ENCODE measurements around the gene FES. TPM values are rescaled to one million over a fixed set of nuclear protein-coding genes. Genes with fewer than 3 reads are reported as not detected.

Gene FES
- total and polyA plus RNA-seq, 9 donors = 2.2 to 37.2 (median 24.8) TPM

DNA sequence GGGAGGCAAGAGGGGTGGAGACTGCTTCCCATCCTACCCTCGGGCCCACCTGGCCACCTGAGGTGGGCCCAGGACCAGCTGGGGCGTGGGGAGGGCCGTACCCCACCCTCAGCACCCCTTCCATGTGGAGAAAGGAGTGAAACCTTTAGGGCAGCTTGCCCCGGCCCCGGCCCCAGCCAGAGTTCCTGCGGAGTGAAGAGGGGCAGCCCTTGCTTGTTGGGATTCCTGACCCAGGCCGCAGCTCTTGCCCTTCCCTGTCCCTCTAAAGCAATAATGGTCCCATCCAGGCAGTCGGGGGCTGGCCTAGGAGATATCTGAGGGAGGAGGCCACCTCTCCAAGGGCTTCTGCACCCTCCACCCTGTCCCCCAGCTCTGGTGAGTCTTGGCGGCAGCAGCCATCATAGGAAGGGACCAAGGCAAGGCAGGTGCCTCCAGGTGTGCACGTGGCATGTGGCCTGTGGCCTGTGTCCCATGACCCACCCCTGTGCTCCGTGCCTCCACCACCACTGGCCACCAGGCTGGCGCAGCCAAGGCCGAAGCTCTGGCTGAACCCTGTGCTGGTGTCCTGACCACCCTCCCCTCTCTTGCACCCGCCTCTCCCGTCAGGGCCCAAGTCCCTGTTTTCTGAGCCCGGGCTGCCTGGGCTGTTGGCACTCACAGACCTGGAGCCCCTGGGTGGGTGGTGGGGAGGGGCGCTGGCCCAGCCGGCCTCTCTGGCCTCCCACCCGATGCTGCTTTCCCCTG, 2.2 kb upstream of the FES start:
- Histone ChIP-seq H3K36me3 (no peaks in the 10 kb centered on the region), H3K4me3 (no peak overlapping the region), H3K27me3 (no peaks in the 10 kb centered on the region), H3K4me1 (ENCODE audit: insufficient read depth) (peaks cover 10% of the 10 kb centered on the region), H3K27ac (no peak overlapping the region), H3K9me3 (no peaks in the 10 kb centered on the region)
- TF ChIP-seq, protein P1, sequence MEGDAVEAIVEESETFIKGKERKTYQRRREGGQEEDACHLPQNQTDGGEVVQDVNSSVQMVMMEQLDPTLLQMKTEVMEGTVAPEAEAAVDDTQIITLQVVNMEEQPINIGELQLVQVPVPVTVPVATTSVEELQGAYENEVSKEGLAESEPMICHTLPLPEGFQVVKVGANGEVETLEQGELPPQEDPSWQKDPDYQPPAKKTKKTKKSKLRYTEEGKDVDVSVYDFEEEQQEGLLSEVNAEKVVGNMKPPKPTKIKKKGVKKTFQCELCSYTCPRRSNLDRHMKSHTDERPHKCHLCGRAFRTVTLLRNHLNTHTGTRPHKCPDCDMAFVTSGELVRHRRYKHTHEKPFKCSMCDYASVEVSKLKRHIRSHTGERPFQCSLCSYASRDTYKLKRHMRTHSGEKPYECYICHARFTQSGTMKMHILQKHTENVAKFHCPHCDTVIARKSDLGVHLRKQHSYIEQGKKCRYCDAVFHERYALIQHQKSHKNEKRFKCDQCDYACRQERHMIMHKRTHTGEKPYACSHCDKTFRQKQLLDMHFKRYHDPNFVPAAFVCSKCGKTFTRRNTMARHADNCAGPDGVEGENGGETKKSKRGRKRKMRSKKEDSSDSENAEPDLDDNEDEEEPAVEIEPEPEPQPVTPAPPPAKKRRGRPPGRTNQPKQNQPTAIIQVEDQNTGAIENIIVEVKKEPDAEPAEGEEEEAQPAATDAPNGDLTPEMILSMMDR (IDR thresholded peaks at IDR 0.05) = no peak
- no peak for TF ChIP-seq POLR2A (IDR thresholded peaks at IDR 0.05)
- no peak for TF ChIP-seq EP300 (IDR thresholded peaks at IDR 0.05)
- intact Hi-C loops (cut with DNase I) = loop anchor here in 1 of 4 donors (5.0 kb wide), 1 partner anchor 235 kb away; no protein-coding TSS in a partner anchor
- peak in 1 of 5 donors; percentile 32 for DNase-seq
- 77 to 85% (median 78%) methylated on average over 19 of the region's 19 CpGs for WGBS, 3 donors

DNA sequence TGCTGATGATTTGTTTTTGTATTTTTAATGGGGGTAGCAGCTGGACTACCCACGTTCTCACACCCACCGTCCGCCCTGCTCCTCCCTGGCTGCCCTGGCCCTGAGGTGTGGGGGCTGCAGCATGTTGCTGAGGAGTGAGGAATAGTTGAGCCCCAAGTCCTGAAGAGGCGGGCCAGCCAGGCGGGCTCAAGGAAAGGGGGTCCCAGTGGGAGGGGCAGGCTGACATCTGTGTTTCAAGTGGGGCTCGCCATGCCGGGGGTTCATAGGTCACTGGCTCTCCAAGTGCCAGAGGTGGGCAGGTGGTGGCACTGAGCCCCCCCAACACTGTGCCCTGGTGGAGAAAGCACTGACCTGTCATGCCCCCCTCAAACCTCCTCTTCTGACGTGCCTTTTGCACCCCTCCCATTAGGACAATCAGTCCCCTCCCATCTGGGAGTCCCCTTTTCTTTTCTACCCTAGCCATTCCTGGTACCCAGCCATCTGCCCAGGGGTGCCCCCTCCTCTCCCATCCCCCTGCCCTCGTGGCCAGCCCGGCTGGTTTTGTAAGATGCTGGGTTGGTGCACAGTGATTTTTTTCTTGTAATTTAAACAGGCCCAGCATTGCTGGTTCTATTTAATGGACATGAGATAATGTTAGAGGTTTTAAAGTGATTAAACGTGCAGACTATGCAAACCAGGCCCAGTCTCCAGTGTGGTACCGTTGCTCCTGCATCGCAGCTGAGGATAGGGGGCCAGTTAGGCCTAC, 1.4 kb upstream of the FES start:
- H3K36me3 ChIP-seq = no peaks in the 10 kb centered on the region
- intact Hi-C loops (cut with DNase I) = loop anchor here in 1 of 4 donors (5.0 kb wide), 1 partner anchor 236 kb away; no protein-coding TSS in a partner anchor
- no peak overlapping the region for H3K4me3 ChIP-seq
- peak in 1 of 5 donors; percentile 38 for DNase-seq
- no peaks in the 10 kb centered on the region for H3K9me3 ChIP-seq
- H3K27me3 ChIP-seq = no peaks in the 10 kb centered on the region
- peaks cover 10% of the 10 kb centered on the region for H3K4me1 ChIP-seq (ENCODE audit: insufficient read depth)
- whole genome bisulfite sequencing, 3 donors = 66 to 79% (median 68%) methylated on average over 13 of the region's 13 CpGs
- TF ChIP-seq EP300 (IDR thresholded peaks at IDR 0.05) (no peak), POLR2A (IDR thresholded peaks at IDR 0.05) (no peak)
- TF ChIP-seq, protein P1 (IDR thresholded peaks at IDR 0.05) = no peak
- peak overlapping the region; percentile 70 to 97 for H3K27ac ChIP-seq

DNA sequence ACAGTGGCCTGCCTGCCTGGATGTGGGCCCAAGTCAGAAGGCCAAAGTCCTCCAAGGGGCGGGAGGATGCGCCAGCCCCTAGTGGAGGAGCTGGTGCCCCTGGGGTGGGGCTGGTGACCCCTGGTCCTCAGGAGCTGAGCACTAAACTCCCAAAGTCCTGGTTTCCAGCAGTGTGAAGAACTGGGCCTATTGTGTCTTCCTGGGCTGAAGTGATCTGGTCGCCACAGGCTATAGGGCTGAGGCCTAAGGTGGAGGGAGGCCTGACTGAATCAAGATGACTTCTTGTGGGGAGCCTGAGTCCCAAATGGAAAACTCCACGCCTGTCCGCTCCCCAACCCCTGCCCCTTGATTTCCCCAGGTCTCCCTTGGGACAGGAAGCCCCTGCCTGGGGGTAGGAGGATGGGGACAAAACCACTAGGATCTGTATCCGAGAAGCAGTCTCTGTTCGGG, 753 bp upstream of the FES start:
- peak overlapping the region; percentile 70 to 97 for H3K27ac ChIP-seq
- intact Hi-C loops (cut with DNase I) = loop anchor here in 1 of 4 donors (5.0 kb wide), 1 partner anchor 236 kb away; no protein-coding TSS in a partner anchor
- DNase-seq = peak in 1 of 5 donors; percentile 46
- WGBS, 3 donors = 53 to 55% (median 53%) methylated on average over 7 of the region's 7 CpGs
- H3K9me3 ChIP-seq = no peaks in the 10 kb centered on the region
- H3K4me1 ChIP-seq (ENCODE audit: insufficient read depth) = peaks cover 10% of the 10 kb centered on the region
- no peaks in the 10 kb centered on the region for H3K27me3 ChIP-seq
- H3K4me3 ChIP-seq = peak overlapping the region; percentile 56
- no peak for TF ChIP-seq EP300 (IDR thresholded peaks at IDR 0.05)
- no peak for TF ChIP-seq POLR2A (IDR thresholded peaks at IDR 0.05)
- TF ChIP-seq, protein P1 (IDR thresholded peaks at IDR 0.05) = no peak
- H3K36me3 ChIP-seq = no peaks in the 10 kb centered on the region

DNA sequence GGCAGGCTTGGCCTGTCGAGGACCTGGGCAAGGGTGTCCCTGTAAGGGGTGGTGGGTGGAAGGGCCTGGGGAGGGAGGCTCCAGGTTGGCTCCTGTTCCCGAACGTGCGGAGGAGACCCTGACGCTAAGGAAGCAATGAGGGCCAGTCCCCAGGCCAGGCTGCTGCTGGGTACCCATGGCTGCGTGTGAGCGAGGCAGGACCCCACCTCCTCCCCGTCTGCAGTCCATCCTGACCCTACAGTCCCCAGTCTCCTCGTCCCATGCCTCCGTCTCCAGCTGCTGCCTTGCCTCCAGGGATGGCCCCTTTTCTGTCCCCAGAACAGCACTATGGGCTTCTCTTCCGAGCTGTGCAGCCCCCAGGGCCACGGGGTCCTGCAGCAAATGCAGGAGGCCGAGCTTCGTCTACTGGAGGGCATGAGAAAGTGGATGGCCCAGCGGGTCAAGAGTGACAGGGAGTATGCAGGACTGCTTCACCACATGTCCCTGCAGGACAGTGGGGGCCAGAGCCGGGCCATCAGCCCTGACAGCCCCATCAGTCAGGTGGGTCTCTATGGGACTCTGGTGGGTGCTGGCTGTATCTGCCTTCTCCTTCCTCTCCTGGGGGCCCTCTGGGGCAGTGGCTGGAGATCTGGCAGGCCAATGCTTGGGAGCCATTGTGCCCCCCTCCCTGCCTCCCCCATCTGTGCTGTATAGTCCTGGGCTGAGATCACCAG, 571 bp downstream of the FES start:
- Histone ChIP-seq H3K27ac (peak overlapping the region; percentile 70 to 97), H3K4me3 (peak overlapping the region; percentile 56), H3K27me3 (no peaks in the 10 kb centered on the region), H3K9me3 (no peaks in the 10 kb centered on the region), H3K36me3 (no peaks in the 10 kb centered on the region), H3K4me1 (ENCODE audit: insufficient read depth) (peaks cover 10% of the 10 kb centered on the region)
- DNase-seq = peak in 1 of 5 donors; percentile 48
- intact Hi-C loops (cut with DNase I) = loop anchor here in 3 of 4 donors (5.0 kb wide), 3 partner anchors 168 to 563 kb away; partner anchors contain the start of gene BLM (in 1 of the 3)
- TF ChIP-seq POLR2A (IDR thresholded peaks at IDR 0.05) = no peak
- TF ChIP-seq, protein P1 (IDR thresholded peaks at IDR 0.05) = no peak
- no peak for TF ChIP-seq EP300 (IDR thresholded peaks at IDR 0.05)
- 19 to 23% (median 23%) methylated on average over 16 of the region's 16 CpGs for WGBS, 3 donors
